ENCODE data around the gene PIGW. TPM values are rescaled to one million over a fixed set of nuclear protein-coding genes. Genes with fewer than 3 reads are reported as not detected.

Gene PIGW
- total and polyA plus RNA-seq, 9 of the 15 experiments (the other 6 are each of a cell fraction or from before 2014, with no cell fraction given) = 9.5 to 33.9 (median 21.2) TPM

GRCh38 chr17:36525888-36526287 is 8.9 kb upstream of the PIGW start:
- intact Hi-C loops (cut with micrococcal nuclease) = no loop called here
- no peak overlapping the region; the same call in 2 of the 3 replicates for H3K27ac ChIP-seq (ENCODE audit: extremely low read depth, low read depth, low read length)
- H3K9me3 ChIP-seq (replicated peaks; ENCODE audit: control insufficient read depth, insufficient read depth, low read depth, low read length) = no peaks in the 10 kb centered on the region
- no peak overlapping the region for H2AFZ ChIP-seq (ENCODE audit: low read depth, low read length)
- DNase-seq (ENCODE audit: extremely low read depth in 1 of 4, low spot score in 3 of 4) (no peak), ATAC-seq (no peak), FAIRE-seq (no peak)
- H3K4me1 ChIP-seq (replicated peaks in 1 of 2; ENCODE audit: control insufficient read depth in 2 of 2, insufficient read depth in 2 of 2, low read length in 2 of 2) = peaks cover 2 to 13% of the 10 kb centered on the region in 2 experiments; a peak in 3 of 5 replicates
- H3K9me1 ChIP-seq (ENCODE audit: control insufficient read depth, insufficient read depth, low read length) = no peaks in the 10 kb centered on the region
- no peaks in the 10 kb centered on the region for H3K27me3 ChIP-seq (ENCODE audit: control insufficient read depth in 2 of 2, insufficient read depth in 2 of 2, low read length in 2 of 2)
- POLR2A ChIA-PET = no interaction called here
- H4K20me1 ChIP-seq (replicated peaks; ENCODE audit: control insufficient read depth, insufficient read depth, low read length) = 0 out of 2 replicates have a peak, but pooled peaks cover 4% of the 10 kb centered on the region
- TF ChIP-seq ZNF407 (IDR thresholded peaks at IDR 0.05; ENCODE audit: low read depth) (no peak), POLR2G (IDR thresholded peaks at IDR 0.05; ENCODE audit: low read depth, low read length) (no peak), TRIM28 (IDR thresholded peaks at IDR 0.05) (no peak), ZNF445 (CRISPR knock-in tag; IDR thresholded peaks at IDR 0.05; ENCODE audit: low read depth) (no peak), ZNF277 (CRISPR knock-in tag; IDR thresholded peaks at IDR 0.05; ENCODE audit: borderline replicate concordance) (no peak), HCFC1 (IDR thresholded peaks at IDR 0.05; ENCODE audit: low read depth, low read length) (no peak), ZNF75A (CRISPR knock-in tag; IDR thresholded peaks at IDR 0.05) (no peak)
- TF ChIP-seq, protein P1, sequence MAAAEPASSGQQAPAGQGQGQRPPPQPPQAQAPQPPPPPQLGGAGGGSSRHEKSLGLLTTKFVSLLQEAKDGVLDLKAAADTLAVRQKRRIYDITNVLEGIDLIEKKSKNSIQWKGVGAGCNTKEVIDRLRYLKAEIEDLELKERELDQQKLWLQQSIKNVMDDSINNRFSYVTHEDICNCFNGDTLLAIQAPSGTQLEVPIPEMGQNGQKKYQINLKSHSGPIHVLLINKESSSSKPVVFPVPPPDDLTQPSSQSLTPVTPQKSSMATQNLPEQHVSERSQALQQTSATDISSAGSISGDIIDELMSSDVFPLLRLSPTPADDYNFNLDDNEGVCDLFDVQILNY (CRISPR knock-in tag; IDR thresholded peaks at IDR 0.05) = no peak
- TF ChIP-seq, protein P2, sequence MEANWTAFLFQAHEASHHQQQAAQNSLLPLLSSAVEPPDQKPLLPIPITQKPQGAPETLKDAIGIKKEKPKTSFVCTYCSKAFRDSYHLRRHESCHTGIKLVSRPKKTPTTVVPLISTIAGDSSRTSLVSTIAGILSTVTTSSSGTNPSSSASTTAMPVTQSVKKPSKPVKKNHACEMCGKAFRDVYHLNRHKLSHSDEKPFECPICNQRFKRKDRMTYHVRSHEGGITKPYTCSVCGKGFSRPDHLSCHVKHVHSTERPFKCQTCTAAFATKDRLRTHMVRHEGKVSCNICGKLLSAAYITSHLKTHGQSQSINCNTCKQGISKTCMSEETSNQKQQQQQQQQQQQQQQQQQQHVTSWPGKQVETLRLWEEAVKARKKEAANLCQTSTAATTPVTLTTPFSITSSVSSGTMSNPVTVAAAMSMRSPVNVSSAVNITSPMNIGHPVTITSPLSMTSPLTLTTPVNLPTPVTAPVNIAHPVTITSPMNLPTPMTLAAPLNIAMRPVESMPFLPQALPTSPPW (CRISPR knock-in tag; IDR thresholded peaks at IDR 0.05) = no peak
- H3K4me2 ChIP-seq (ENCODE audit: insufficient read depth, low read length) = no peak overlapping the region
- H3K79me2 ChIP-seq (ENCODE audit: control insufficient read depth, insufficient read depth, low read length) = peaks cover 24% of the 10 kb centered on the region
- BruUV-seq (replicated peaks) = no TSS peak
- H3K9ac ChIP-seq (ENCODE audit: insufficient read depth in 1 of 2, low read depth in 2 of 2, low read length in 2 of 2) = no peak overlapping the region
- H3K36me3 ChIP-seq (ENCODE audit: control insufficient read depth, insufficient read depth, low read length) = peaks cover 91% of the 10 kb centered on the region
- CTCF ChIA-PET (ENCODE audit: low intra/inter-chr PET ratio) = no interaction called here
- in situ Hi-C loops (cut with MboI) = no loop called here
- H3K4me3 ChIP-seq = no peak overlapping the region
- 91% methylated on average over 6 of the region's 6 CpGs for WGBS (ENCODE audit: insufficient coverage, low coverage, missing lambda C conversion rate)
